HG02588 (cell line): Measurements from ENCODE around the gene HCRT.
"Not testable (repeated sequence)": the region's sequence is repeated elsewhere in the genome, so short reads cannot be mapped to it uniquely, and the experiment has no call there.

Experiments
- ATAC-seq: cut with Tn5 transposase; IDR thresholded peaks from one replicate; pipeline ENCODE4 v1.9.1; 2021; ENCODE audit warnings: mild to moderate bottlenecking, moderate library complexity; ENCODE audit not compliant: unreplicated experiment

The HCRT gene

DNA sequence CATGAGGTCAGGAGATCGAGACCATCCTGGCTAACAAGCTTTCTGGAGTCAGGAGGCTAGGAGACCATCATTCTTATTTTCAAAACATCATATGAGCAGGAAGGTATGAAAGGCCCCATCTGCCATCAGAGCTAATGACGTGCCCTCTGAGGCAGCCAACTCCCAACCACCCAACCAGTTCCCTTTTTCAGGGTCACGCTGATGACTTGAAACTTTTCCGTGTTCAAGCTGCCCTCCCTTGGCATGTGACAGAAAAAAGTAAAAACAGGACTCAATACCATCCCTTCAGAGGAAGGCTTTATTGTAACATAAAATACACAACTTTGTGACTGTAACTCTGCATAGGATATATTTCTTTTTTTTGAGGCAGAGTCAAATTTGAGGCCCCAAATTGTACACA lies 13.6 kb upstream of the HCRT start:
- ATAC-seq: no peak

DNA sequence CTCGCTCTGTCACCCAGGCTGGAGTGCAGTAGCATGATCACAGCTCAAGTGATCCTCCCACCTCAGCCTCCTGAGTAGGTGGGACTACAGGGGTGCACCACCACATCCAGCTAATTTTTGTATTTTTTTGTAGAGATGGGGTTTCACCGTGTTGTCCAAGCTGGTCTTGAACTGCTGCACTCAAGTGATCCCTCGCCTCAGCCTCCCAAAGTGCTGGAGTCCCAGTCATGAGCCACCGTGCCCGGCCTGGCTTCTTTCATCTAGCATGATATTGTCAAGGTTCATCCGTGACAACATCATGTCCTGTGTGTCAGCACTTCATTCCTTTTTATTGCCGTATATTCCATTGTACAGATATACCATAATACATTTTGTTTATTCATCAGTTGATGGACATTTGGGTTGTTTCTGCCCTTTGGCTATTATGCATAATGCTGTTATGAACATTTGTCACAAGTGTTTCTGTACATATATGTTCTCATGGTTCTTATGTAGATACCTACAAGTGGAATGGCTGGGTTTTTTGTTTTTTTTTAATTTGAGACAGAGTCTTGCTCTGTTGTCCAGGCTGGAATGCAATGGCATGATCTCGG lies 12.4 kb upstream of the HCRT start:
- no peak for ATAC-seq

DNA sequence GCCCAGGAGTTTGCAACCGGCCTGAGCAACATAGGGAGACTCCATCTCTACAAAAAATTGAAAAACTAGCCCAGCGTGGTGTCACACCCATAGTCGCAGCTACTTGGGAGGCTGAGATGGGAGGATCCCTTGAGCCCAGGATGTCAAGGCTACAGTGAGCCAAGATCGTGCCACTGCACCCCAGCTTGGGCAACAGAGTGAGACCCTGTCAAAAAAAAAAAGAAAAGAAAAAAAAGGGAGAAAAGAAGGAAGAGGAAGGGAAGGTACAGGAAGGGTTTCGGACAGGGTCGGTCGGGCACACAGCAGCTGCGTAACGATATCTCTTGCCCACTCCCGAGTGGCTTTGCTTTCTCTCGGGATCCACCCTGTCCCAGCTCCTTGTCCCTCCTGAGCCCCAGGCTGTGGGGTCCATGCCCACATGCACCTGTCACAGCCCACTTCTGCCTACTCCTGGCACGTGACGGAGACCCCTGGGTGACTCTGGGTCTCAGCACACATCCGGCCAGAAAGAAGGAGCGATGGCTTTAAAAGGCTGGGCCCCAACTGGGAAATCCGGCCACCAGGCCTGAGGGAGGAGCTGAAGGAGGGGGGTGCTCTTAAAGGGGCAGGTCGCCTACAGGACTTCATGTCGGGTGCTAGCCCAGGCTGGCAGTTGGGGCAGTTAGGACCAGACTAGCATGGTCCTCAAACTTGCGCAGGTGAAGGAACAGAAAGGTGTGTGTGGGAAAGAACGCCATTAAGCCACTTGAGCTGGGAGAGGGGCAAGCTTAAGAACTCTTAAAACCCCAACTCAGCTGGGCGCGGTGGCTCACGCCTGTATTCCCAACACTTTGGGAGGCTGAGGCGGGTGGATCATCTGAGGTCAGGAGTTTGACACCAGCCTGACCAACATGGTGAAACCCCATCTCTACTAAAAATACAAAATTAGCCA lies 9.0 kb upstream of the HCRT start, which contains the start of gene GHDC:
Gene GHDC (minus strand): TSS at position 526 of the 931 bp plus-strand sequence. CDS start 913 bp downstream, outside the sequence.
- peak; percentile 83 for ATAC-seq

DNA sequence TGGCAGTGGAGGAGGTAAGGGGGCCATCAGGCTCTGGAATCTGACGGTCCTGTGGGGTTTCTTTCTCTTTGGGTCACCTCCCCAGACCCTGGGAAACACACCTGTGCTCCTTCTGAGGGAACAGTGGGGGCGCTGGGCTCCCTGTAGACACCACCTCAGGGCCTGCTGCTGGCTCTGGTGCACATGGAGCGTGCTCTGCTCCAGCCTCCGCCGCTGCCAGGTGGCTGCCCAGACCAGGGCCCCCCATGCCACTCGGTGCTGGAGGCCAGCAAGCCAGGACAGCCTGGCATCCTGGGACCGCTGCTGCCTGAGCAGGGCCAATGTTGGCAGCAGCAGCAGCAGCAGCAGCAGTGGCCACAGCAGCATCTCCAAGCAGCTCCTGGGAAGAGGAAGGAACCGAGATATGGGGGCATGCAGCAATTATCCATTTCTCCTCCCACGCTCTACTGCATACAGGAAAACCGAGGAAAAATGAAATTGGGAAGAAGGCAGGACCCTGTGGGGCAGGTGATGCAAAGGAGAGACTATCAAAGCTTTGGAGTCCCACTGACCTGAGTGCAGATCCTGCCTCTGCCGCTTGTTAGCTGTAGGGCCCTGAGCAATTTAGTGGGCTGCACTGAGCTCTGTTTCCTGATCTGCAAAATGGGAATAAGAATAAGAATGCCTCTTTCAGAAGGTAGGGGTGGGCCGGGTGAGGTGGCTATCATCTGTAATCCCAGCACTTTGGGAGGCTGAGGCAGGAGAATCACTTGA lies 8.1 kb upstream of the HCRT start:
- no peak for ATAC-seq

DNA sequence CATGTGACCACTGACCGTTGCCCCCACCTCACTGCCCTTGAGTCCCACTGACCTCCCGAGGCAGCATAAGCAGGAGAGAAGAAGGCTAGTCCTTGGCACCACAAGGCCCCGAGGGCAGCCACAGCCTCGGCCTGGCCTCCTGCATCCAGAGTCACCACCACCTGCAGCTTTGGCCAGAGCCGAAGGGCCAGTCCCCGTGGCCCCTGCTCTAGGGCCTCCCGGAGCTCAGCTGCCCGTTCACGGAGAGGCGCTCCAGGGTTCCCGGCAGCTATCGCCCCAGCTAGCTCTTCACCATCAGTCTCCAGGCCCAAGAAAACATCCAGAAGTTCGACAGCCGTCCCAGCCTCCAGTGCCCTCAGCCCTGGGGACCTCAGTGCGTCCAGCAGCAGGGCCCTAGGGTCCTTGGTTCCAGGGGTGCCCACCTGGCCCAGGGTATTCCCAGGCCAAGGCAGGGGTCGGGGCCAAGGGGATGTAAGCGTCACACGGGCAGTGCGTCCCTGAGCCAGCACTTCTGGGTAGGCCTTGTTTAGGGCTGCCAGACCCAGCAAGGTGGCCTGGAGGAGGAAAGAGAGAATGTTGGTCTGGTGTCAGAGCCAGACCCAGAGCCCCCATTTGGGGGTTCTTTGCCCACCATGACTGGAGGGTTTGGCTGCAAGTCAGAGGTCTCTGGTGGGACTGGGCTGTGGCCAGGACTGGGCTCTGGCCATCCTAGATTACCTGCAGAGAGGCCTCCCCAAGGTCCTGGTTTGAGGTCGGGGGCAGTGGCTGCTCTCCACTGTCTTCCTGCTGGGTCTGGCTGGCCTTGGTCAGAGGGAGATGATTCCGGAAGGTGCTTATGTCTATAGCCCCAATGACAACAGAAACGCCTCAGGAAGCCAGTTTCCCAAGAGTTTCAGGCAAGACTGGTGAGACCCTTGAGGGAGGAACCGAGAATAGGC lies 7.2 kb upstream of the HCRT start:
- ATAC-seq: no peak

DNA sequence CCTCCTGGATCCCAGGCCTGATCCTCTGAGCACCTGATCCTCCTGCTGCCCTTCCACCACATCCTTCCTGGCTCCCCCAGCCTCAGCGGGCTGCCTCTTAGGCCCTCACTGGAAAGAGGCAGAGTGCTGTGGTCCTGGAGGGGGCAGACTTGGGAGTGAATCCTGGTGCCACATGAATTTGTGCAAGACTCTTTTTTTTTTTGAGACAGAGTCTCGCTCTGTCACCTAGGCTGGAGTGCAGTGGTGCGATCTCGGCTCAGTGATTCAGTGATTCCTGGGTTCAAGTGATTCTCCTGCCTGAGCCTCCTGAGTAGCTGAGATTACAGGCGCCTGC lies 6.0 kb upstream of the HCRT start:
- ATAC-seq: no peak

DNA sequence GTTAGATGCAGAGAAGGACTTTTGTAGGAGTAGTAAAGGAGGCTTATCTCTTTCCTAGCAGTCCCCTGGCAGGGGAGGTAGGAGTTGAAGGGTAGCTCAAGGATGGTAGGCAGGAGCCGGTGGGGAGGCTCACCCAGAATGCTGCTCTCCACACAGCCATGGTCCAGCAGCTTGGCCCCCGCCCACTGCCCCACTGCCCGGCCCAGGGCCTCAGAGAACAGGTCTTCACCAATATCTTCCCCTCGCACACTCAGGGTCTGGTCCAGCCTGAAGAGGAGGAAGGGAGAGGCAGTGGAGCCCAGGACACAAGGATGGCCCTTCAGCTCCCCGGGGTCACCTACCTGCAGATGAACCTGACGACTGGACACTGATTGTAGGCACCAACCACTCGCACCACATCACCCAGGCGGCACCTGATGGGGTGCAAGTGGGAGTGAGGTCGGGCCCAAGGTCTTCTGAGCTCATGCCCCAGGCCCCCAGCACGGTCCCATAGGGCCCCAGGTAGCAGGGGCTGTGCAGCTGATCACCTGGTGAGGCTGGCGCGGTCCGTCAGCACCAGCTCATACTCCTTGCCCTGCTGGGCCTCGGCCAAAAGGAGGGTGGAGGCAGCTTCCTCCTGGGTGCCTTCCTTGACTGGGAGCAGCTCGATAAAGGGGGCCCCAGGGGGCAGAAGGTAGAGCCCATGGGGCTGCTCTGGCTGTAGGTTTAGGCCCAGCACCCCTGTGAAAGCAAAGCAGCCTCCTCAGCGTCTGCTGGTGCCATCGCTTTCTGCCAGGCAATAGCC lies 5.4 kb upstream of the HCRT start:
- no peak for ATAC-seq

DNA sequence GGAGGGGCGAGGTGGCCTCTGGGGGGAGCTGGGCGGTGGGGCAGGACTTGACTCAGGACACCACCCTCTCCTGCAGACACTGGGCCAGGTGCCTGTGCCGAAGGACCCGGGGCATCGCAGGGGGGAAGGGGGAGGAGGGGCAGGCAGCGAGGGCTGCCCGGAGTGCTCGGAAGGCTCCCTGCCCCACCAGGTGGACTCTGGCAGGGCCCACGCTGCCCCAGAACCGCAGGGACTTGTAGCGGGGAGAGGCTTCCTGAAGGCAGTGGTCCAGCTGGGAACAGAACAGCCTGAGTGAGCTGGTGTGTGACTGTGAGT lies 4.4 kb upstream of the HCRT start:
- ATAC-seq: no peak

DNA sequence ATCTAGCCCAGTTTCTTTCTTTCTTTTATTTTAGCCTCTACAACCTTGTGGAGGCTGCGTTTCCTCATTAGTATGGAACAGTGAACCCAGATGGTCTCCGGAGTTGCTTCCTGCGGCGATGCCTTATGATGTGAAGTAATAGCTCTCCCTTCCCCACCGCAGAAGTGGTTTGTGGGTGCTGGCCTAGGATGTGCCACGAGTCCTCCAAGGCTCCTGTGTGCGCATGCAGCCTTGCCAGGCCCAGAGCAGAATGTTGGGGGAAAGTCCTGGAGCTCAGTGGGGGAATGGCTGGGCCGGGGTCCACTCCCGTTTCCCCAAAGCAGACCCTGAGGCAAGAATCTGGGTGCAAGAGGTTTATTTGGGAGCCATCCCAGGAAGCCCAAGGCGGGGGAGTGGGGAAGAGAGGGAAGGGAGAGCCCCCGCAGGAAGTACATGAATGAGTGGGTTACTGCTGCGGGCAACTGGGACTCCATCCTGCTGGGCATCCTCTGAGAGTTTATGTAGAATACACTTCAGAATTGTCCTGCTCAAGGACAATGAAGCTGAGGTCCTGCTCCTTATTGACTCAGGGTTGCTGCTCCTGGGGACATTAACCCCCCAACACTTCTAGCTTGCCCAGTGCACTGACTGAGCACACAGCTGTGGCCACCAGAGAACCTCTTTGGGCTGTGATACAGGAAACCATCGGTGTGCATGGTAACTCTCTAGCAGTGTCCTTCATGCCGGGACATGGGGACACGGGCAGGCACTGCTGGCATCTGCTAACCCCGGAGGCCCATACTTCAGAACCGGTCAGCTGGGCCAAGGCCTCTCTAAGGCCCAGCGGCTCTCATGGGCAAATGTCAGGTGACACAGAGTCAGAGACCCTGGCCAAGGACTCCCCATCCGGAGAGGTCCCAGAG lies 3.7 kb upstream of the HCRT start:
- ATAC-seq: no peak

DNA sequence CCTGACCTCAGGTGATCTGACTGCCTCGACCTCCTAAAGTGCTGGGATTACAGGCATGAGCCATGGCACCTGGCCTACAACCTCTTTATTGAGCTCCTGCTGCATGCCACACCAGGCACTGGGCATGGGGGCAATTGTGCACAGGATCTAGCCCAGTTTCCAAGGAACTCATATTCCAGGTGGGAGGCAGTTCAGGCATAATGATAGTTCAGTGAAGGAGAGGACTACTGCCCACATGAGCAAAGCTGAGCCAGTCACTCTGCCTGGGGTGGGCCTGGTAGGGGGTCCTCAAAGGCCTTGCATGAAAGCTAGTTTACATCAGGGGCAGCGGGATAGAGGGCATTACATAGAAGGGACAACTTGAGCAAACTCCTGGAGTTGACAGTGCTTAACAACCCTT lies 2.6 kb upstream of the HCRT start:
- no peak for ATAC-seq

DNA sequence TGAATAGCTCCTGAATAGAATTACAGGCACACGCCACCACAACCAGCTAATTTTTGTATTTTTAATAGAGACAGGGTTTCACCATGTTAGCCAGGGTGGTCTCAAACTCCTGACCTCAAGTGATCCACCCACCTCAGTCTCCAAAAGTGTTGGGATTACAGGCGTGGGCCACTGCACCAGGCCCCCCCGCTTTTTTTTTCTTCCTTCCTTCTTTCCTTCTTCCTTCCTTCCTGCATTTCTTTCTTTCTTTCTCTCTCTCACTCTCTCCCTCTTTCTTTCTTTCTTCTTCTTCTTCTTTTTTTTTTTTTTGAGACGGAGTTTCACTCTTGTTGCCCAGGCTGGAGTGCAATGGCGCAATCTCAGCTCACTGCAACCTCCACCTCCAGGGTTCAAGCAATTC lies 939 bp upstream of the HCRT start:
- not testable (repeated sequence) for ATAC-seq

DNA sequence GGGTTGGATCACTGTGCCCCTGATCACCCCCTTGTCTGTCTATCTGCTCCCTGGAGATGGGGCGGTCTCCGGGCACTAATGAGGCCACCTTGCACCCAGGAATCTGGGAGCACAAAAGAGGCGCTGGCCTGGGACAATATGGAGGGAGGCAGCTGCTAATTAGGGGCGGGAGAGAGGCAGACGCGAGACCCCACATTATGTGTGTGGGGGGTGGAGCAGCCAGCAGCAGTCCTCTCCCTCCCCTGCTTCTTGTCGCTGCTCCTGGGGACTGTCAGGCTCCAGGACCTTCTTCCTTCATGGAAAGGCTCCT lies 324 bp upstream of the HCRT start:
- no peak for ATAC-seq

DNA sequence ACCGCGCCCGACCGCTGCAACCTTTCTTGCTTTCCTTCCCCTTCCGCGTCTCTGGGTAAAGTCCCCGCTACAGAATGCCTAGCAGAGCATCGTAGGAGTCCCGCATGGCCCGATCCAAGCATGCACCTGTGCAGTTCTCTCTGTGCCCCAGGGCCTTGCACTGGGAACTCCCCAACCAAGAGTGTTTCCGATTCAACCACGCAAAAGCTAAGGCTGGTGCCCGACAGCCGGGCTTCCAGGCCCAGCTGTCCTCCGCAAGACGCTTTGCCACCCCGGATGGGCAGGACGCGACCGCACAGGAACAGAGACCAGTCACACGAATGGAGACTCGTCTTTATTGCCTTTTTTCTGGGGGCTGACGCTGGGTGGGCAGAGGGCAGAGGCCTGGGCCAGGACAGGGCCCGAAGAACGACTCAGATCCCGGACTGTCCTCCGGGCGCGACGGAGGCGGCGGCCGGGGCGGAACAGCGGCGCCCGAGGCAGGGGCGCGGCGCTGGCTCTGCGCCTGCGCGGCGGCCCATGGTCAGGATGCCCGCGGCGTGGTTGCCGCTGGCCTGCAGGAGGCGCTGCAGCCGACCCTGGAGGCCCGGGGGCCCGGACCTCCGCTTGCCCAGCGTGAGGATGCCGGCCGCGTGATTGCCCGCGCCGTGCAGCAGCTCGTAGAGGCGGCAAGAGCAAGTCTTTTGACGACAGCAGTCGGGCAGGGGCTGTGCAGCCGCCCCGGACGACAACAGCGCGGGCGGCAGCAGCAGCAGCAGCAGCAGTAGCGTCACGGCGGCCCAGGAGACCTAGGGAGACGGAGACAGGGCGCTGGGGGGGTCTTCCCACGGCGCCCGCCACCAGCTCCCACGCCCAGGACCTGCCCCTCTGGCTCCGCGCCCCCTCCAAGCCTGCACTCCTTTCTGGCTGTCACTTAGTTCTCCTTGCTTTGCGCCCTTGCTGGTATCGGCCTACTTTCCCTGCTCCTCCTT lies 1.2 kb downstream of the HCRT start:
- ATAC-seq: peak; percentile 50

DNA sequence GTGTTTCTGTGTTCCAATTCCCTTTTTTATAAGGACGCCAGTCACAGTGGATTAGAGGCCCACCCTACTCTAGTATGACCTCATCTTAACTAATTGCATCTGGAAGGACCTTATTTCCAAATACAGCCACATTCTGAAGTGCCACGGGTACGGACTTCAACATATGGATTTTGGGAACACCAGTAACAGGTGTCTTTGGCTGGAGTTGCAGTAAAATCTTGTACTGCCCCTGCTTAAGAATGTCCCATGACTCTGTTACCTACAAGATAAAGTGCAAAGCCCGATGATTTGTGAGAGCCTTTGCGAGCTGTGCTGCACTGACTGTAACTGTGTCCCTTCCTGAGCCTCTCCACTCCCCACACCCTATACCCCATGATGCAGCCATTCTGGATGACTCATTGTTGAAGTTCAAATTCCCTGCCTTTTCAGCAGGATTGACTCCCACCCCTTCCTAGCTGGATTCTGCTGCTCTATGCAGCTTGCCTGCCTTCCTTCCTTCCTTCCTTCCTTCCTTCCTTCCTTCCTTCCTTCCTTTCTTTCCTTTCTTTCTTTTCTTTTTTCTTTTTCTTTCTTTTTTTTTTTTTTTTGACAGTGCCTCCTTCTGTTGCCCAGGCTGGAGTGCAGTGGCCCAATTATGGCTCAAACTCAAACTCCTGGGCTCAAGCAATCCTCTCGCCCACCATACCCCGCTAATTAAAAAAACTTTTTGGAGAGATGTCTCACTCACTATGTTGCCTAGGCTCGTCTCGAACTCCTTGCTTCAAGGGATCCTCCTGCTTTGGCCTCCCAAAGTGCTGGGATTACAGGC lies 2.1 kb downstream of the HCRT start:
- ATAC-seq: no peak

DNA sequence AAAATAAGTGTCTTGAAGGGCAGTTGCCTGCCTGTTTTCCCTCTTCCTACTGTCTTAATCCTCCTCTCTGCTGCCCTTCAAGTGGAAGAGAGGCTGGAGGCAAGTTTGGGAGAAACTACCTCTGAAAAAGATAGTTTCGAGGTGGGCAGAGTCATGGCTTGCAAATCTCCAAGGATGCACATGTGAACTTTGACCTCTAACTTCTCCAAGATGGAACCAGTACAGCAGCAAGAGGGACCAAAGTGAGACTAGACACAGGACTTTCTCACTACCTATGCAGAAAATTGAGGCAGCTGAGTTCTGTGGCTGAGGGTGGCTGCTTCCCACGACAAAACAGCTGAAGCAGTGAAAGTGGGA lies 3.4 kb downstream of the HCRT start:
- no peak for ATAC-seq

DNA sequence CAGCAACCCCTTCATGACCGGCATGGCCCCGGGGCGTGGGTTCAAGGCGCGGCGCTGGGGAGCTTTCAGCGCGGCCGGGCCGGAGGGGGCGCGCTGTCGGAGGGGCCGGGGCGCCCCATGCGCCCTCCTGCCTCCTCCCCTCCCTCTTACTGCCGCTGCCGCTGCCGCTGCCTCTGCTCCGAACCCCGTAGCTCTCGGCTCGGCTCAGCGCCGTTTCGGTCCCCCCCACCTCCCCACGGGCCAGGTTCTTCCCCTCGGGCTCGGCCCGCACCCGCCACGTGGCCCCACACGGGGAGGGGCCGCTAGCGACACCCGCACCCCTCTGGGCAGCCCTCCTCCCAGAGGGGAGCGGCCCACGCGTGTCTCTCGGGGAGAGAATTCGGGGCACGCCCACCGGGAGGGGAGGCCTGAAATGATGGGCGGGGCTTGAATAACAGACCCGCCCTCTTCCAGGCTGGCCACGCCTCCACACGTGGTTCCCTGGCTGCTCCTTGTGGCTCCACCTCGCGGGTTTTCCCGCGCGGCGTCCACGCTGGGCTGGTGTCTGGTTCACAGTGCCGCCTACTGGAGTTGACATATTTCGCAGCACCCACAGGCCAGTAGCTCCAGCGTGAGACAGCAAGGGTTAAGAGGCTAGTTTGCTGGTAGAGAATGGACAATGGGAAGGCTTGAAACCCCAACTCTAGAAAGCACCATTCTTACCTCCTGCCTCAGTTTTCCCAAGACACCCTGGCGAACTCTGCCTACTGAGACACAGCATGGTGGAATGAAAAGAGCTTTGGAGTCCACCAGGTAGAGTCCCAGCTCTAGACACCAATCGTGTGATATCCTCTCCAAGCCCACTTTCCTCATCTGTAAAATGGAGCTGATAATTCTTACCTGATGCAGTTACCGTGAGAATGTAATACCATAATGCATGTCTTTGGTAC lies 4.1 kb downstream of the HCRT start, which contains the start of gene KCNH4:
Gene KCNH4 (minus strand): TSS at position 221 of the 929 bp plus-strand sequence. CDS start 197 bp downstream, at position 24.
- ATAC-seq: no peak
